ENCODE measurements around the gene NXPE3.
"Not testable (repeated sequence)": the region's sequence is repeated elsewhere in the genome, so short reads cannot be mapped to it uniquely, and the experiment has no call there.

Gene NXPE3

DNA sequence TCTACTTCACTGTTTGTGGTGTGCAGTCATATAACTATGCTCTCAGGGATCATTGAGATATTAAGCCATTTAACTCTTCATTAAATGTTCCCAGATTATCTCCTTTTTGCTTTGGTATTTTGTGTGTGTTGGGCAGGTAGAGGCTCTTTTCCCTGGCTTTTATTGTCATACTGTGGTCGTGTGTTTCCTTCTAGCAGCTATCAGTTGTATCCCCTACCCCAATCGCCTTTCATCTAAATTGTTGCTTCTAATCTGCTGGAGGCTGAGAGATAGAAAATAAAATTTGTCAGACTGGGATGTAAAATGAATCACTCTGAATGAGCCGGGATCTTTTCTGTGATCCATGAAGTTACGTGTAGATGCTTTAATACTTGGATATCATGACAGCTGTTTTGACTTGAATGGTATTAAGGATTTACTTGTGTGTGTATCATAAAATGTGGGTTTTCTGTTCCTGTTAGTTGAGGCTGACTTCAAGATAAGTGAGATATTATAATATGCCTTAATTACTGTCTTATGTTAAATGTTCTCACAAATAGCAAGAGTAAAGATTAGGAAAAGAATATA, 79.5 kb downstream of the NXPE3 start:
- H3K27me3 Mint-ChIP-seq (ENCODE audit: low read depth): no peaks in the 10 kb centered on the region
- H3K4me1 Mint-ChIP-seq: no peaks in the 10 kb centered on the region
- no peak overlapping the region for H3K4me3 Mint-ChIP-seq
- TF ChIP-seq, protein P1, sequence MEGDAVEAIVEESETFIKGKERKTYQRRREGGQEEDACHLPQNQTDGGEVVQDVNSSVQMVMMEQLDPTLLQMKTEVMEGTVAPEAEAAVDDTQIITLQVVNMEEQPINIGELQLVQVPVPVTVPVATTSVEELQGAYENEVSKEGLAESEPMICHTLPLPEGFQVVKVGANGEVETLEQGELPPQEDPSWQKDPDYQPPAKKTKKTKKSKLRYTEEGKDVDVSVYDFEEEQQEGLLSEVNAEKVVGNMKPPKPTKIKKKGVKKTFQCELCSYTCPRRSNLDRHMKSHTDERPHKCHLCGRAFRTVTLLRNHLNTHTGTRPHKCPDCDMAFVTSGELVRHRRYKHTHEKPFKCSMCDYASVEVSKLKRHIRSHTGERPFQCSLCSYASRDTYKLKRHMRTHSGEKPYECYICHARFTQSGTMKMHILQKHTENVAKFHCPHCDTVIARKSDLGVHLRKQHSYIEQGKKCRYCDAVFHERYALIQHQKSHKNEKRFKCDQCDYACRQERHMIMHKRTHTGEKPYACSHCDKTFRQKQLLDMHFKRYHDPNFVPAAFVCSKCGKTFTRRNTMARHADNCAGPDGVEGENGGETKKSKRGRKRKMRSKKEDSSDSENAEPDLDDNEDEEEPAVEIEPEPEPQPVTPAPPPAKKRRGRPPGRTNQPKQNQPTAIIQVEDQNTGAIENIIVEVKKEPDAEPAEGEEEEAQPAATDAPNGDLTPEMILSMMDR (IDR thresholded peaks at IDR 0.05; ENCODE audit: unreplicated experiment in 3 of 3): no peak
- H3K27ac Mint-ChIP-seq: no peak overlapping the region
- H3K36me3 Mint-ChIP-seq (ENCODE audit: low read depth): peaks cover 73% of the 10 kb centered on the region
- no peaks in the 10 kb centered on the region for H3K9me3 Mint-ChIP-seq

DNA sequence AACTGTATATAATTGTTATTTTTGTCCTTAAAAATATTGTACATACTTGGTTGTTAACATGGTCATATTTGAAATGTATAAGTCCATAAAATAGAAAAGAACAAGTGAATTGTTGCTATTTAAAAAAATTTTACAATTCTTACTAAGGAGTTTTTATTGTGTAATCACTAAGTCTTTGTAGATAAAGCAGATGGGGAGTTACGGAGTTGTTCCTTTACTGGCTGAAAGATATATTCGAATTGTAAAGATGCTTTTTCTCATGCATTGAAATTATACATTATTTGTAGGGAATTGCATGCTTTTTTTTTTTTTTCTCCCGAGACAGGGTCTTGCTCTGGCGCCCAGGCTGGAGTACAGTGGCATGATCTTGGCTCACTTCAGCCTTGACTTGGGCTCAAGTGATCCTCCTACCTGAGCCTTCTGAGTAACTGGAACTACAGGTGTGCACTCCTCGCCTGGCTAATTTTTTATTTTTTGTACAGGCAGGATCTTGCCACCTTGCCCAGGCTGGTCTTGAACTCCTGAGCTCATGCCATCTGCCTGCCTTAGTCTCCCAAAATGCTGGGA, 81.0 kb downstream of the NXPE3 start:
- Mint-ChIP-seq H3K27ac (no peak overlapping the region), H3K4me3 (no peak overlapping the region)

DNA sequence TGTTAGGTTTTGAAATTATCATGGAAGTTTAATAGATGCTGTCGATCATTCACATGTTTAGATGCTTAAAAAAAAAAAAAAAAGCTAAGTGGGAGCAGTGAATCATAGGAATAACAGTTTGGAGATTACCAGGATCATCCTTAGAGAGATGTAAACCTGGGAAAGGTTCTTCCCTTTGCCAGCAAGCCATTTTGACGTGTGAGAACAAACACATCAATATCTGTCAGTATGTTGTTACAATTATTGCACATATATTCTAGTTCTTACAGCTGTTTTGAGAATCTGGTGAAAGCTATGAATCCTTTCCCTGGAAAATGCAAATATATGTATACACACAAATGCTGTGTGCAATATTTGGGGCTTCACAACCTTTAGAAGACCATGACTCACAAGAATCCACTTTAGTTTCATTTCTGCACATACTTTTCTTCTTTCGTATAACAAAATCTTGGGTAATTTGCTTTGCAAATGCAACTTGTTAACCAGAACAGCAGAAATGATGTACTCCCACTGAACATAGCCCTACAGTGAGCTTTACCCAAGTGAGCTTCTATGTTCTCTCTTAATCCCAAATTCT, 82.3 kb downstream of the NXPE3 start:
- Mint-ChIP-seq H3K27ac (no peak overlapping the region), H3K4me3 (no peak overlapping the region), H3K27me3 (ENCODE audit: low read depth) (no peaks in the 10 kb centered on the region), H3K4me1 (no peaks in the 10 kb centered on the region), H3K36me3 (ENCODE audit: low read depth) (peaks cover 48% of the 10 kb centered on the region), H3K9me3 (no peaks in the 10 kb centered on the region)
- TF ChIP-seq, protein P1 (IDR thresholded peaks at IDR 0.05; ENCODE audit: unreplicated experiment in 3 of 3): no peak

More for the DNA sequence above, 81.0 kb downstream of the NXPE3 start:
- Mint-ChIP-seq H3K4me1 (no peaks in the 10 kb centered on the region), H3K9me3 (no peaks in the 10 kb centered on the region), H3K27me3 (ENCODE audit: low read depth) (no peaks in the 10 kb centered on the region), H3K36me3 (ENCODE audit: low read depth) (peaks cover 58% of the 10 kb centered on the region)
- TF ChIP-seq, protein P1 (IDR thresholded peaks at IDR 0.05; ENCODE audit: unreplicated experiment in 3 of 3): no peak

DNA sequence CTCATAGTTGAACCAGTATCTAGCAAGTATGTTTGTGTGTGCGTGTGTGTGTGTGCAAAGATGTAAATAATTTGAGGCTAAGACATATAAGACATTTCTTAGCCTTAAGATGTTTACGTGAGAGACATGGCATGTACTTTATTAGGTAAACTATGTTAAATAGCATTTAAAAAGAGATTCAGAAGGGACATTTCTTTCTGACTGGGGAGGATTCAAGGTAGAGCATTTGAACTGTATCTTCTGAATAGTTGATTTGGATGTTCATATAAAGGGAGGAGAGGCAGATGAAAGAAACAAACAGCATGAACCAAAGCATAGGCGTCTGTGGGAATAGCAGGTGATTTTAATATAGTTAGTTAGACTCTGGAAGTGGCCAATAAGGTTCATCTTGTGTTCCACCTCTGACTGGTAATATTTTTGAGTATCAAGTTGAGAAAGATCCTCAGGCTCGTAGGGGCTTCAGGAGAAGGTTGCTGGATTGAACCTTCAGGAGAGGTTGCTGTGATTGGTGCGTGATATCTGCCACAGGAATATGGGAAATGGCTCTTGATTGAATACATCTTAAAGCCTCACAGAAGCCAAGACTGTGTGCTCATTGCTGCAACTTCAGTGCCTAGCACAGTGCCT, 82.9 kb downstream of the NXPE3 start:
- Mint-ChIP-seq H3K9me3 (no peaks in the 10 kb centered on the region), H3K4me1 (no peaks in the 10 kb centered on the region), H3K27me3 (ENCODE audit: low read depth) (no peaks in the 10 kb centered on the region), H3K4me3 (no peak overlapping the region), H3K27ac (no peak overlapping the region), H3K36me3 (ENCODE audit: low read depth) (peaks cover 43% of the 10 kb centered on the region)
- TF ChIP-seq, protein P1 (IDR thresholded peaks at IDR 0.05; ENCODE audit: unreplicated experiment in 3 of 3): no peak

DNA sequence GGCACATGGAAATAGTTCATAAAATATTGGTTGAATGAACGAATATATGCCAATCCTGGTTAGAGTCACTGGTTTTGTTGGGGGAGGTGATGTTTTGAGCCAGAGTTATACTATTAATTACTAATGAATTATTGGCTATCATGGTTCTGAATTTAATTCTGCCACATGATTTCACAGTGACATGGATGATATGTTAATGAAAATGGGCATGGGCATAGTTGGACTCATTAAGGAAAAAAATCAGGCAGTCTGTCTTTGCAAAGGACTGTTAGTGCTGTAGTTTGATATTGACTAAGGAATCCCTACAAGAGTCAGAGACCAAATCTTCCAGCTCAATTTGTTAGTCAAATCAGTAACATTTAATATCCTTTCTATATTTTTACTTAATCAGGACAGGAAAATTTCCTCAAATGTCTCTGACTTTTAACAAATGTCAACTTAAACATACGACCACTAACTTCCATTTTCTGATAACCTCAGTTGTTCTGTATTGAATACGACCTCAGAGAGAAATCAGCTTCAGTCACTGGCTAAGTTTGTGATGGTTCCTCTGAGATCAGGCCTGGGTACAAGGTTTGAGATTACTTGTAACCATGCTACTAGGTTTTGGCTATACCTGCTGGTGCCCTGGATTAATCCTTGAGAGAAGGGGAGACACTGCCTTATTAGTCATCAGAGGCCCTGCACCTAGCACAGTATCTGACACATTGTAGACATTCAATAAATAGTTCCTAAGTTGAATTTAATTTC, 83.6 kb downstream of the NXPE3 start:
- Mint-ChIP-seq H3K27ac (no peak overlapping the region), H3K27me3 (ENCODE audit: low read depth) (no peaks in the 10 kb centered on the region), H3K4me3 (no peak overlapping the region), H3K9me3 (no peaks in the 10 kb centered on the region), H3K36me3 (ENCODE audit: low read depth) (peaks cover 36% of the 10 kb centered on the region), H3K4me1 (peaks cover 6% of the 10 kb centered on the region)
- TF ChIP-seq, protein P1 (IDR thresholded peaks at IDR 0.05; ENCODE audit: unreplicated experiment in 3 of 3): no peak

DNA sequence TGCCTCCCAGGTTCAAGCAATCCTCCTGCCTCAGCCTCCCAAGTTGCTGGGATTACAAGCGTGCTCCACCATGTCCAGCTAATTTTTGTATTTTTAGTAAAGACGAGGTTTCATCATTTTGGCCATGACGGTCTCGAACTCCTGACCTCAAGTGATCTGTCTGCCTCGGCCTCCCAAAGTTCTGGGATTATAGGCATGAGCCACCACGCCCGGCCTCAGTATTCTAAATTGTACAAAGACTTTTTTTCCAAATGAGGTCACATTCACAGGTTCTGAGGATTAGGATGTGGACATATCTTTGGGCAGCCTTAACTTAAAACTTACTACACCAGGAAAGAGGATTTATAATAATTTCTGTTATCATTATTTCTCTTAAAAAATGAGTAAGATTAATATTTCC, 85.9 kb downstream of the NXPE3 start:
- H3K27ac Mint-ChIP-seq; H3K4me1 Mint-ChIP-seq; H3K4me3 Mint-ChIP-seq; H3K27me3 Mint-ChIP-seq (ENCODE audit: low read depth); H3K9me3 Mint-ChIP-seq: not testable (repeated sequence)
- H3K36me3 Mint-ChIP-seq (ENCODE audit: low read depth): peaks cover 13% of the 10 kb centered on the region

All from nephron (organoid).